HepG2 (cell line): ENCODE data around the gene OR13C8. TPM values are rescaled to one million over a fixed set of nuclear protein-coding genes. Genes with fewer than 3 reads are reported as not detected.

Source experiments
- ATAC-seq: fragments of 200-7000 bp; cut with Tn5 transposase; 3 replicates; pipeline ENCODE4 v1.9.1; 2020; ENCODE audit warnings: mild to moderate bottlenecking, moderate library complexity
- BruUV-seq: library from RNA; stranded (reverse); fragments of 400-500 nt; replicated peaks from 2 replicates; lab custom pipeline; 2021; lab: Mats Ljungman, UMichigan
- CTCF ChIA-PET: fragments of 300-600 bp; formaldehyde crosslinking; extraction: SDS; loops from one replicate; lab custom pipeline; 2021; ENCODE audit warnings: low total read pairs, inconsistent platforms, low intra/inter-chr PET ratio; lab: Yijun Ruan, JAX
- POLR2A ChIA-PET: fragments of 350-600 bp; sonication (Branson Sonifier 250); formaldehyde crosslinking; loops from one replicate; lab custom pipeline; 2020; ENCODE audit warnings: antibody characterized with exemption, inconsistent platforms; lab: Yijun Ruan, JAX
- DNase-seq: peaks from one replicate; pipeline ENCODE4 v3.0.0-alpha.2; 2015; ENCODE audit warnings: low spot score
- FAIRE-seq: peaks from 3 replicates; lab custom pipeline; 2011; peaks lifted over from hg19 to GRCh38; lab: Jason Lieb, UNC
- H2AFZ ChIP-seq: one replicate; pipeline ENCODE4 v1.6.1; 2011; ENCODE audit warnings: low read length, inconsistent platforms
- H3K27ac ChIP-seq: fragments of 300-600 bp; 3 replicates; pipeline ENCODE4 v1.8.0; 2011; ENCODE audit warnings: mixed run types, mild to moderate bottlenecking, mixed read lengths, low read length, inconsistent platforms; ENCODE audit not compliant: insufficient read depth; ENCODE audit errors: extremely low read length
- H3K27me3 ChIP-seq, 2 experiments: fragments of 200-600 bp in 1 of 2; 2 replicates in 1 of 2; 3 replicates in 1 of 2; pipeline versions ENCODE4 v1.6.0 to v1.8.0; 2011; ENCODE audit warnings: low read length in 2 of 2, mild to moderate bottlenecking in 2 of 2, moderate library complexity in 2 of 2, inconsistent platforms in 1 of 2; ENCODE audit not compliant: insufficient read depth in 2 of 2, control insufficient read depth in 1 of 2
- H3K36me3 ChIP-seq, 2 experiments: fragments of 200-600 bp in 1 of 2; replicated peaks in 1 of 2; 2 replicates in 1 of 2; 3 replicates in 1 of 2; pipeline versions ENCODE4 v1.5.1 to v1.8.0; 2011; ENCODE audit warnings: low read length in 2 of 2, inconsistent platforms in 1 of 2; ENCODE audit not compliant: insufficient read depth in 2 of 2, control insufficient read depth in 1 of 2
- H3K4me1 ChIP-seq: 2 replicates; pipeline ENCODE4 v1.5.1; 2012; ENCODE audit warnings: low read length, inconsistent platforms; ENCODE audit not compliant: insufficient read depth
- H3K4me2 ChIP-seq: 2 replicates; pipeline ENCODE4 v1.6.0; 2011; ENCODE audit warnings: low read depth, low read length, inconsistent platforms
- H3K4me3 ChIP-seq, 3 experiments: fragments of 200-600 bp in 1 of 3; sonication (generic), shearing (Covaris generic) in 1 of 3; replicated peaks in 1 of 3; 2 replicates each; pipeline ENCODE4 v1.5.1; 2011 to 2016; ENCODE audit warnings: low read length in 3 of 3, inconsistent platforms in 2 of 3, low read depth in 2 of 3, mild to moderate bottlenecking in 2 of 3, control low read depth in 1 of 3, mixed read lengths in 1 of 3; ENCODE audit not compliant: insufficient read depth in 1 of 3
- H3K79me2 ChIP-seq: one replicate; pipeline ENCODE4 v1.6.1; 2011; ENCODE audit warnings: low read length, inconsistent platforms; ENCODE audit not compliant: insufficient read depth
- H3K9ac ChIP-seq: 2 replicates; pipeline ENCODE4 v1.6.0; 2011; ENCODE audit warnings: mild to moderate bottlenecking, low read depth, low read length, inconsistent platforms; ENCODE audit not compliant: insufficient read depth
- H3K9me3 ChIP-seq: 2 replicates; pipeline ENCODE4 v1.5.1; 2012; ENCODE audit warnings: mild to moderate bottlenecking, low read length
- H4K20me1 ChIP-seq: 2 replicates; pipeline ENCODE4 v1.6.0; 2011; ENCODE audit warnings: inconsistent platforms, mild to moderate bottlenecking, low read length, moderate library complexity; ENCODE audit not compliant: insufficient read depth
- ADNP ChIP-seq: sonication (generic); formaldehyde crosslinking; IDR thresholded peaks from 2 replicates; pipeline ENCODE4 v1.4.0; 2020; ENCODE audit warnings: missing genetic modification reagents
- FOXK1 ChIP-seq: sonication (generic); formaldehyde crosslinking; IDR thresholded peaks from 2 replicates; pipeline ENCODE4 v1.4.0; 2020; ENCODE audit warnings: low read depth, missing genetic modification reagents, borderline replicate concordance
- HIC2 ChIP-seq: sonication (generic); formaldehyde crosslinking; IDR thresholded peaks from 2 replicates; pipeline ENCODE4 v1.9.0; 2022; ENCODE audit warnings: low read depth, missing genetic modification reagents
- SCMH1 ChIP-seq: sonication (generic); formaldehyde crosslinking; IDR thresholded peaks from 2 replicates; pipeline ENCODE4 v1.9.0; 2021; ENCODE audit warnings: missing genetic modification reagents, mild to moderate bottlenecking, borderline replicate concordance
- SOX5 ChIP-seq: IDR thresholded peaks from 2 replicates; pipeline ENCODE4 v1.6.1; 2016; ENCODE audit warnings: borderline replicate concordance
- ZBTB20 ChIP-seq: sonication (generic); formaldehyde crosslinking; IDR thresholded peaks from 2 replicates; pipeline ENCODE4 v1.8.1; 2023; ENCODE audit warnings: missing genetic modification reagents, low read depth, mild to moderate bottlenecking, borderline replicate concordance
- ZFP37 ChIP-seq: sonication (generic); formaldehyde crosslinking; IDR thresholded peaks from 2 replicates; pipeline ENCODE4 v1.4.0; 2020; ENCODE audit warnings: missing genetic modification reagents, borderline replicate concordance
- ZNF136 ChIP-seq: sonication (generic); formaldehyde crosslinking; IDR thresholded peaks from 2 replicates; pipeline ENCODE4 v1.8.1; 2022; ENCODE audit warnings: low read depth, mild to moderate bottlenecking, moderate library complexity, missing genetic modification reagents
- ZNF292 ChIP-seq: sonication (generic); formaldehyde crosslinking; IDR thresholded peaks from 2 replicates; pipeline ENCODE4 v1.8.1; 2022; ENCODE audit warnings: mild to moderate bottlenecking, low read depth, missing genetic modification reagents, borderline replicate concordance
- ZNF891 ChIP-seq: sonication (generic); formaldehyde crosslinking; IDR thresholded peaks from 2 replicates; pipeline ENCODE4 v1.5.0; 2020; ENCODE audit warnings: mild to moderate bottlenecking, missing genetic modification reagents
- WGBS: methylation state at CpG from one replicate; pipeline ENCODE4 v1.1.6; 2017; ENCODE audit warnings: low lambda C conversion rate; 5-methylcytosine and 5-hydroxymethylcytosine counted together
- in situ Hi-C: cut with HindIII; loops from 2 replicates; pipeline ENCODE4 v1.10.0; 2017; ENCODE audit warnings: low pct_unique_long_range_greater_than_20kb; ENCODE audit not compliant: extremely low pct_ligation_motif_present
- intact Hi-C: fragments of 100-400 bp; cut with micrococcal nuclease; formaldehyde crosslinking; loops from one replicate; pipeline ENCODE4 v1.10.0; 2022; ENCODE audit not compliant: unreplicated experiment
- polyA plus RNA-seq, 8 experiments: library from polyadenylated mRNA; depleted of rRNA in 3 of 8; stranded (reverse) in 7 of 8; unstranded in 1 of 8; fragments of >200 nt; fragmentation: Illumina TruSeq in 4 of 8; extraction: Trizol in 4 of 8; gene quantifications; 2 replicates each; pipeline versions ENCODE4 v1.2.1 to v1.2.3, GENCODE V29; 2011 to 2016; ENCODE audit warnings: low read depth in 4 of 8, missing spikeins in 1 of 8, mixed read lengths in 1 of 8; ENCODE audit not compliant: insufficient read depth in 1 of 8
- total RNA-seq, 5 experiments: library from RNA; depleted of rRNA; stranded (reverse); fragments of >200 nt; fragmentation: Illumina TruSeq; extraction: Trizol; gene quantifications; 2 replicates each; pipeline ENCODE4 v1.2.3, GENCODE V29; 2016; ENCODE audit warnings: low read depth in 1 of 5

The OR13C8 gene
- total and polyA plus RNA-seq, 2 of the 13 experiments (the other 11 are each of a cell fraction or from before 2014, with no cell fraction given), result not detected

GRCh38 chr9:104555521-104555920 lies 13.4 kb upstream of the OR13C8 start:
- Histone ChIP-seq H3K36me3 (no peaks in the 10 kb centered on the region), H3K4me2 (no peak overlapping the region), H3K27ac (no peak overlapping the region), H3K4me1 (no peaks in the 10 kb centered on the region), H3K27me3 (no peaks in the 10 kb centered on the region), H3K79me2 (no peaks in the 10 kb centered on the region), H3K9me3 (no peaks in the 10 kb centered on the region), H4K20me1 (no peaks in the 10 kb centered on the region), H2AFZ (no peak overlapping the region), H3K9ac (no peak overlapping the region), H3K4me3 (no peak overlapping the region)
- POLR2A ChIA-PET, result no interaction called here
- in situ Hi-C loops (no loop called here), intact Hi-C loops (no loop called here)
- BruUV-seq, result no TSS peak
- ATAC-seq, result no peak
- no peak for FAIRE-seq
- no peak for DNase-seq
- TF ChIP-seq ZBTB20 (CRISPR knock-in tag), result no peak
- TF ChIP-seq SCMH1 (CRISPR knock-in tag), result no peak
- TF ChIP-seq ADNP (CRISPR knock-in tag), result no peak
- CTCF ChIA-PET, result no interaction called here
- WGBS, result 0% methylated on average over 1 of the region's 1 CpG

GRCh38 chr9:104556830-104557634 lies 11.9 kb upstream of the OR13C8 start:
- intact Hi-C loops, result no loop called here
- TF ChIP-seq ZNF891 (CRISPR knock-in tag), result no peak
- TF ChIP-seq SOX5 (CRISPR knock-in tag), result no peak
- no peak for TF ChIP-seq ZNF292 (CRISPR knock-in tag)
- no peak for TF ChIP-seq ZNF136 (CRISPR knock-in tag)
- no peak for TF ChIP-seq FOXK1 (CRISPR knock-in tag)
- TF ChIP-seq ZFP37 (CRISPR knock-in tag), result no peak
- no peak for TF ChIP-seq HIC2 (CRISPR knock-in tag)

More at GRCh38 chr9:104556830-104557634, 11.9 kb upstream of the OR13C8 start:
- H3K4me3 ChIP-seq, result no peak overlapping the region
- no peaks in the 10 kb centered on the region for H3K36me3 ChIP-seq
- no peak for ATAC-seq
- no peaks in the 10 kb centered on the region for H4K20me1 ChIP-seq
- no peak overlapping the region for H3K4me2 ChIP-seq
- H2AFZ ChIP-seq, result no peak overlapping the region
- CTCF ChIA-PET, result no interaction called here
- no TSS peak for BruUV-seq
- in situ Hi-C loops, result no loop called here
- no peaks in the 10 kb centered on the region for H3K27me3 ChIP-seq
- no peaks in the 10 kb centered on the region for H3K9me3 ChIP-seq
- no peaks in the 10 kb centered on the region for H3K79me2 ChIP-seq
- WGBS, result 37% methylated on average over 5 of the region's 8 CpGs
- no peak for FAIRE-seq
- POLR2A ChIA-PET, result no interaction called here
- H3K9ac ChIP-seq, result no peak overlapping the region
- H3K27ac ChIP-seq, result no peak overlapping the region
- no peaks in the 10 kb centered on the region for H3K4me1 ChIP-seq
- no peak for DNase-seq
